ENCODE measurements around the gene SPINT4.
"Not testable (repeated sequence)": the region's sequence is repeated elsewhere in the genome, so short reads cannot be mapped to it uniquely, and the experiment has no call there.

The SPINT4 gene

GRCh38 chr20:45722047-45722446, at the start of gene SPINT4:
Gene SPINT4 (plus strand): TSS chr20:45722347. CDS start chr20:45722368, 21 bp downstream.
- DNase-seq (ENCODE audit: low read depth) = no peak

DNA sequence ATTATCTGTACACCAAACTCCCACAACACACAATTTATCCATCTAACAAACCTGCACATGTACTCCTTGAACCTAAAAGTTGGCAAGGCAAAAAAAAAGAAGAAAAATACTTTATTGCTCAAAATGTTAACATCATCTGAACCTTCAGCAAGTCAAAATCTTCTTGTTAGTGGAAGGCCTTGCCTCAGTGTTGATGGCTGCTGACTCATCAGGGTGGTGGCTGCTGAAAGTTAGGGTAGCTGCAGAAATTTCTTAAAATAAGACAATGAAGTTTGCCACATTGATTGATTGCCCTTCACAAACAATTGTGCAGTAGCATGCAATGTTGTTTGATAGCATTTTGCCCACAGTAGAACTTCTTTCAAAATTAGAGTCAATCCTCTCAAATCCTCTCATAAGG, 49.4 kb upstream of the SPINT4 start:
- no peak for DNase-seq (ENCODE audit: low read depth)

DNA sequence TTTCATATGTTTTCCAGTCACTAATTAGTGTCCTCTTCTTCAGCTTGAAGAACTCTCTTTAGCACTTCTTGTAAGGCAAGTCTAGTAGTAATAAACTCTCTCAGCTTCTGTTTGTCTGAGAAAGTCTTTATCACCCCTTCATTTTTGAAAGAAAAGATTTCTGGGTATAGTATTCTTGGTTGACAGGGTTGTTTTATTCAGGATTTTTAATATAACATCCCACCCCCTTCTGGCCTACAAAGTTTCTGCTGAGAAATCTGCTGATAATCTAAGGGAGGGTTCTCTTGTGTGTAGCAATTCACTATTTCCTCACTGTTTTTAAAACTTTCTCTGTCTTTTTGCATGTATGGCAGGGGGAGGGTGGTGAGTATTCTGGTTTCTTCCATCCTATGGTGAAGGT, 42.5 kb upstream of the SPINT4 start:
- DNase-seq (ENCODE audit: low read depth) = no peak

DNA sequence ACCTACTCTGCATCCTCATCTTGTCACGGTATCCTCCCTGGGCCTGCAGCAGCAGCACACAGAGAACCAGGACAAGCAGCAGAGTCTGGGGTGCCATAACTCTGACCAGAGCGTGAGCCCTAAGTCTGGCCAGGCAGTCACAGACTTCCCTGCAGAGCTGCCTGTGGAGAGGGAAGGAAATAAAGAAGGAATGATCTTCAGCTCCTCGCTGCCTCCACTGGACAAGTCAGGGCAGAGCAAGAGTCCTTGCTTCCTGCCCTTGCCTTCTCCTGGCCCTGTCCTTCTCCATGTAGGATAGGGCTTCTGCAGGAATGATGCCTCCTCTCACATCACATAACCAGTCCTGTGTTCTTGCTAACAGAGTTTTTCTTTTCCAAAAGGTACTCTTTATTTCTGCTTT, 36.3 kb upstream of the SPINT4 start:
- no peak for DNase-seq (ENCODE audit: low read depth)

DNA sequence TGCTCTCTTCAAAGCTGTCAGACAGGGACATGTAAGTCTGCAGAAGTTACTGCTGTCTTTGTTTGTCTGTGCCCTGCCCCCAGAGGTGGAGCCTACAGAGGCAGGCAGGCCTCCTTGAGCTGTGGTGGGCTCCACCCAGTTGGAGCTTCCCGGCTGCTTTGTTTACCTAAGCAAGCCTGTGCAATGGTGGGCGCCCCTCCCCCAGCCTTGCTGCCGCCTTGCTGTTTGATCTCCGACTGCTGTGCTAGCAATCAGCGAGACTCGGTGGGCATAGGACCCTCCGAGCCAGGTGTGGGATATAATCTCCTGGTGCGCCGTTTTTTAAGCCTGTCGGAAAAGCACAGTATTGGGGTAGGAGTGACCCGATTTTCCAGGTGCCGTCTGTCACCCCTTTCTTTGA, 28.8 kb upstream of the SPINT4 start:
- DNase-seq (ENCODE audit: low read depth) = not testable (repeated sequence)

DNA sequence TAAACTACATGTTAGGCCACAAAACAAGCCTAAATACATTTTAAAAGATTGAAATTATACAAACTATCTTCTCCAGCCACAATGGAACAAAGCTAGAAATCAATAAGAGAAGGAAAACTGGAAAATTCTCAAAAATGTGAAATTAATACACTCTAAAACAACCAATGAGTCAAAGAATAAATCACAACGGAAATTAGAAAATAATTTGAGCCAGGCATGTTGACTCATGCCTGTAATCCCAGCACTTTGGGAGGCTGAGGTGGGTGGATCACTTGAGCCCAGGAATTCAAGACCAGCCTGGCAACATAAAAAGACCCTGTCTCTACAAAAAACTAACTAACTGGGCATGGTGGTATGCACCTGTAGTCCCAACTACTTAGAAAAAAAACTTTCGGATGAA, 26.7 kb upstream of the SPINT4 start:
- DNase-seq (ENCODE audit: low read depth) = no peak

DNA sequence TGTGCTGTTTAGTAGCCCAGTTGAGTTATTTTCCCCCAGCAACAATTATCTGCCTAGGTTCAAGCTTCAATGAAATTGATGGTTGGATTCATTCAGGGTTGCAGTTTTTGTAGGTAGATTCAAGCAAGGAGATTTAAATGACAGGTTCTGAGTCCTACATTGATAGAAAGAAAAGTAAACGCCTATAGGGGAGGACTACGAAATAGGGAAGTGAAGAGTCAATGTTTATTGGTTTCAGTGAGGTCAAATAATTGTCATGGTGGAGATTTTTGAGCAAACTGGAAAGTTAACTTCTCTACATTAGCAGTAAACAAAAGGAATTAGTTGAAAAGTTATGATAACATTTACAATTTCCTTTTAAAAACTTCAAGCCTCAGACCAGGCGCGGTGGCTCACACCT, 21.0 kb upstream of the SPINT4 start:
- no peak for DNase-seq (ENCODE audit: low read depth)

GRCh38 chr20:45701873-45702272, 20.3 kb upstream of the SPINT4 start, which contains the start of gene WFDC13:
Gene WFDC13 (plus strand): TSS chr20:45702038. CDS start chr20:45702124, 86 bp downstream.
- no peak for DNase-seq (ENCODE audit: low read depth)

GRCh38 chr20:45704969-45705637, 17.0 kb upstream of the SPINT4 start, which contains the start of gene WFDC10B:
Gene WFDC10B (minus strand): TSS chr20:45705019. CDS start chr20:45685992, 19,027 bp downstream.
- no peak for DNase-seq (ENCODE audit: low read depth)

DNA sequence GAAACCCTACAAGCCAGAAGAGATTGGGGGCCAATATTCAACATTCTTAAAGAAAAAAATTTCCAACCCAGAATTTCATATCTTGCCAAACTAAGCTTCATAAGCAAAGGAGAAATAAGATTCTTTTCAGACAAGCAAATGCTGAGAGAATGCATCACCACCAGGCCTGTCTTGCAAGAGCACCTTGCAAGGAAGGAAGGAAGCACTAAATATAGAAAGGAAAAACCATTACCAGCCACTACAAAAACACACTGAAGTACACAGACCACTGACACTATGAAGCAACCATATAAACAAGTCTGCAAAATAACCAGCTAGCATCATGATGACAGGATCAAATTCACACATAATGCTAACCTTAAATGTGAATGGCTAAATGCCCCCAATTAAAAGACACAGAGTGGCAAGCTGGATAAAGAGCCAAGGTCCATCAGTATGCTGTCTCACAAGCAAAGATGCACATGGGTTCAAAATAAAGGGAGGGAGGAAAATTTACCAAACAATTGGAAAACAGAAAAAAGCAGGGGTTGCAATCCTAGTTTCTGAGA, 5.9 kb upstream of the SPINT4 start:
- not testable (repeated sequence) for DNase-seq (ENCODE audit: low read depth)

GRCh38 chr20:45725134-45725533, 3.0 kb downstream of the SPINT4 start:
- no peak for DNase-seq (ENCODE audit: low read depth)

DNA sequence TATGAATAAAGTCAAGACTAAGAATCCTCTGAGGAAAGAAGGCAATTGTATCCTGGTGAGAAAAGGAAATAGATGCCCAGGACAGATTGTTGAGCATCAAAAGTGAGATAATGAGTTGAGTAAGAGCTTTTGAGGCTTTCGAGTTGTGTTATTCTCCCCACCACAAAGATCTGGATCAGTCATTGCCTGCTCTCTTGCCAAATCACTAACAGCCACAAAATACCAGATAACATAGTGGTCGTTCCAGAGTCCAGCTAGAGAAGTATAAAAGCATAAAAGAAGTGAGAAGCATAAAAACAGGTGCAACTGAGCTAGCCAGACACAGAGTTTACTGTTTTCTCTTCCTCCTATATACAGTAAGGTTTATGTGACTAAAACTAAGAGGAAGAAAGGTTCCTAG, 4.9 kb downstream of the SPINT4 start:
- DNase-seq (ENCODE audit: low read depth) = no peak

DNA sequence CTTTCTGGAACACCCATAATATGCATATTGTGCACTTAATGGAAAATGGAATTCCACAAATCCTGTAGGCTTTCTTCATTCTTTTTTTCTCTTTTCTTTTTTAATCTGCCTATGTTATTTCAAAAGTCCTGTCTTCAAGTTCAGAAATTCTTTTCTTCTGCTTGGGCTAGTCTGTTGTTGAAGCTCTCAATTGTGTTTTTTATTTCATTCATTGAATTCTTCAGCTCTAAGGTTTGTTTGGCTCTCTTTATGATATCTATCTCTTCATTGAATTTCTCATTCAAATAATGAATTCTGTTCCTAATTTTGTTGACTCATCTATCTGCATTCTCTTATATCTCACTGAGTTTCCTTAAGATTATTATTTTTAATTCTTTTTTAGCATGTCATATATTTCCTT, 10.1 kb downstream of the SPINT4 start:
- DNase-seq (ENCODE audit: low read depth) = no peak

GRCh38 chr20:45735552-45735951, 13.4 kb downstream of the SPINT4 start:
- DNase-seq (ENCODE audit: low read depth) = no peak

GRCh38 chr20:45735988-45736387, 13.8 kb downstream of the SPINT4 start:
- no peak for DNase-seq (ENCODE audit: low read depth)

DNA sequence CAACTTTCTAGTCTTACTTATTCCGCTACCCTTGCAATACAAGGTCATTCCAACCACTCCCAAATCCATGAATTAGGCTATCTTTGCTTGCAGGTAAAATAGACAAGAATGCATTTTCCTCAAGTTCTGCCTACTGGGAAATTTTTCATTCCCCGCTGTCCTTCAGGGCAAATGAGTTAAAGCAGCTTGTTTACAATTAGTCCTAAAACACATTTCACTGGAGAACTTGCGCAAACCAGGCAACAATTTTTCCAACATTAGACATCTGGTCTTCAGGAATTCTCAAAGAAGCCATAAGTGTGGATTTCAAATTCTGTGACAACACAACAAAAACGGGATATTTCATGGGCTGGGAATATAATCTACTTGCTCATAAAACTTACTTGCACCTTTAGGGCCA, 20.4 kb downstream of the SPINT4 start:
- DNase-seq (ENCODE audit: low read depth) = no peak

- DNase-seq (ENCODE audit: low read depth) = no peak
Measured at GRCh38 chr20:45745015-45745414, 22.9 kb downstream of the SPINT4 start.

- DNase-seq (ENCODE audit: low read depth) = no peak
Measured at GRCh38 chr20:45751721-45752120, 29.6 kb downstream of the SPINT4 start.

- no peak for DNase-seq (ENCODE audit: low read depth)
Measured at GRCh38 chr20:45752746-45753145, 30.6 kb downstream of the SPINT4 start.

DNA sequence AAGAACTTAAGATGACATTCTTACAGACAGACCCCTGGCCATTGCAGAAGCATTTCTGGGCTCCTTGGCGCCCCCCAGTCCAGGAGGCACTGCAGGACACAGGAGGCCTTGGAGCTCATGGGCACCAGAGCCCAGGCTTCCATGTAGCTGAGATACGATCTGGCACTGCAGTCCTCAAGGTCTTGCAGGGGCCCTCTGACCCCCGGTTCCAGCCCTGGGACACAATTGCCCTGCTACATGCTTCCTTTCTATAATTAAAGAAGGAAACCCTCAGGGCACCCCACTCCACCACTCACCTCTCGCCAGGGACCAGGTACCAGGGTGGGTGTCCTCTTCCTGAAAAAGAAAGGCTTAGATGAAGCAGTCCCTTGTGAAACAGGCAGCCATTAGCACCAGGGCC, 35.9 kb downstream of the SPINT4 start:
- DNase-seq (ENCODE audit: low read depth) = no peak

DNA sequence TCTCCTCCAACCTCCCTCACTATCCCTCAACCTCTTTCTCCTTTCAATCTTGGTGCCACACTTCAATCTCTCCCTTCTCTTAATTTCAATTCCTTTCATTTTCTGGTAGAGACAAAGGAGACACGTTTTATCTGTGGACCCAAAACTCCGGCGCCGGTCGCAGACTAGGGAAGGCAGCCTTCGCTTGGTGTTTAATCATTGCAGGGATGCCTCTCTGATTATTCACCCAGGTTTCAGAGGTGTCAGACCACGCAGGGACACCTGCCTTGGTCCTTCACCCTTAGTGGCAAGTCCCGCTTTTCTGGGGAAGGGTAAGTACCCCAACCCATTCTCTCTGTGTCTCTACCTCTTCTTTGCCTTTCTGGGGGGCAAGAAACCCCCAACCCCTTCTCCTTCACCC, 37.8 kb downstream of the SPINT4 start:
- DNase-seq (ENCODE audit: low read depth) = not testable (repeated sequence)

- DNase-seq (ENCODE audit: low read depth) = not testable (repeated sequence)
Measured at GRCh38 chr20:45761966-45762365, 39.8 kb downstream of the SPINT4 start.

DNA sequence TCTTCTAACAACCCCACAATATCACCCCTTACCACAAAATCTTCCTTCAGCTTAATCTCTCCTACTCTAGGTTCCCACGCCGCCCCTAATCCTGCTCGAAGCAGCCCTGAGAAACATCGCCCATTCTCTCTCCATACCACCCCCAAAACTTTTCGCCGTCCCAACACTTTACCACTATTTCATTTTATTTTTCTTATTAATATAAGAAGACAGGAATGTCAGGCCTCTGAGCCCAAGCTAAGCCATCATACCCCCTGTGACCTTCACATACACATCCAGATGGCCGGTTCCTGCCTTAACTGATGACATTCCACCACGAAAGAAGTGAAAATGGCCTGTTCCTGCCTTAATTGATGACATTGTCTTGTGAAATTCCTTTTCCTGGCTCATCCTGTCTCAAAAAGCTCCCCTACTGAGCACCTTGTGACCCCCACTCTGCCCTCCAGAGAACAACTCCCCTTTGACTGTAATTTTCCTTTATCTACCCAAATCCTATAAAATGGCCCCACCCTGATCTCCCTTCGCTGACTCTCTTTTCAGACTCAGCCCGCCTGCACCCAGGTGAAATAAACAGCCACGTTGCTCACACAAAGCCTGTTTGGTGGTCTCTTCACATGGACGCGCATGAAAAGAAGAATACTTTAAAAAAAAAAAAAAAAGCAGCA, 42.6 kb downstream of the SPINT4 start:
- DNase-seq (ENCODE audit: low read depth) = not testable (repeated sequence)
